ENCODE measurements around the gene GALNT18.

- TF ChIP-seq EZH2 (IDR thresholded peaks at IDR 0.05; ENCODE audit: borderline replicate concordance, low read depth, low read length, severe bottlenecking) (no peak), CTCF (IDR thresholded peaks at IDR 0.05; ENCODE audit: extremely low read depth in 1 of 2, insufficient read depth in 1 of 2, low read depth in 1 of 2, low read length in 2 of 2) (no peak), POLR2A (IDR thresholded peaks at IDR 0.05; ENCODE audit: low read depth, low read length) (no peak), JUN (IDR thresholded peaks at IDR 0.05; ENCODE audit: borderline replicate concordance, insufficient read depth, insufficient read length, low read depth) (no peak), POLR2AphosphoS5 (IDR thresholded peaks at IDR 0.05; ENCODE audit: insufficient read depth, low read depth, low read length) (no peak)
Measured at GRCh38 chr11:11607772-11608171, 14.0 kb downstream of the GALNT18 start.

Measured in endothelial cell of umbilical vein (primary cell).